ENCODE data around the gene EZH1. TPM values are rescaled to one million over a fixed set of nuclear protein-coding genes. Genes with fewer than 3 reads are reported as not detected.

Gene EZH1
- total RNA-seq, 4 donors from 2014 or later: 32.6 to 55.2 (median 47.5) TPM

GRCh38 chr17:42708588-42708987 lies 36.3 kb downstream of the EZH1 start:
- ATAC-seq: no peak
- H3K4me3 ChIP-seq: no peak overlapping the region
- H3K27ac ChIP-seq: no peak overlapping the region
- in situ Hi-C loops (cut with MboI; ENCODE audit: low sequenced_read_pairs in 4 of 4) (loop anchor here in 2 of 4 donors (25.0 kb wide), 2 partner anchors 229 to 479 kb away; no protein-coding TSS in a partner anchor), intact Hi-C loops (cut with DNase I; ENCODE audit: low total_unique reads) (no loop called here)
- H3K4me1 ChIP-seq: no peaks in the 10 kb centered on the region
- H3K36me3 ChIP-seq: peaks cover 24 to 100% of the 10 kb centered on the region in 2 donors
- H3K27me3 ChIP-seq: no peaks in the 10 kb centered on the region
- no peaks in the 10 kb centered on the region for H3K9me3 ChIP-seq
- TF ChIP-seq CTCF (IDR thresholded peaks at IDR 0.05 in 4 of 5, conservative IDR thresholded peaks at IDR 0.05 in 1 of 5) (no peak), POLR2A (IDR thresholded peaks at IDR 0.05) (no peak)
- DNase-seq: no peak

GRCh38 chr17:42706732-42707131 lies 38.1 kb downstream of the EZH1 start:
- TF ChIP-seq POLR2A (IDR thresholded peaks at IDR 0.05) (no peak), CTCF (IDR thresholded peaks at IDR 0.05 in 4 of 5, conservative IDR thresholded peaks at IDR 0.05 in 1 of 5) (no peak)
- Histone ChIP-seq H3K27me3 (no peaks in the 10 kb centered on the region), H3K4me3 (no peak overlapping the region), H3K4me1 (no peaks in the 10 kb centered on the region), H3K9me3 (no peaks in the 10 kb centered on the region), H3K27ac (no peak overlapping the region), H3K36me3 (peaks cover 27 to 100% of the 10 kb centered on the region in 2 donors)
- in situ Hi-C loops (cut with MboI; ENCODE audit: low sequenced_read_pairs in 4 of 4) (loop anchor here in 2 of 4 donors (25.0 kb wide), 2 partner anchors 231 to 481 kb away; no protein-coding TSS in a partner anchor), intact Hi-C loops (cut with DNase I; ENCODE audit: low total_unique reads) (no loop called here)
- ATAC-seq (no peak), DNase-seq (no peak)

- intact Hi-C loops (cut with DNase I; ENCODE audit: low total_unique reads): no loop called here
- Histone ChIP-seq H3K27me3 (no peaks in the 10 kb centered on the region), H3K36me3 (peaks cover 27 to 100% of the 10 kb centered on the region in 2 donors), H3K4me1 (no peaks in the 10 kb centered on the region), H3K9me3 (no peaks in the 10 kb centered on the region), H3K27ac (no peak overlapping the region), H3K4me3 (no peak overlapping the region)
- ATAC-seq: no peak
- TF ChIP-seq POLR2A (IDR thresholded peaks at IDR 0.05) (no peak), CTCF (IDR thresholded peaks at IDR 0.05 in 4 of 5, conservative IDR thresholded peaks at IDR 0.05 in 1 of 5) (no peak)
- DNase-seq: no peak
- in situ Hi-C loops (cut with MboI; ENCODE audit: low sequenced_read_pairs in 4 of 4): loop anchor here in 2 of 4 donors (25.0 kb wide), 2 partner anchors 232 to 482 kb away; no protein-coding TSS in a partner anchor
Measured at GRCh38 chr17:42704837-42705494, 39.9 kb downstream of the EZH1 start.

- no peak overlapping the region for H3K27ac ChIP-seq
- H3K4me1 ChIP-seq: no peaks in the 10 kb centered on the region
- ATAC-seq (no peak), DNase-seq (no peak)
- in situ Hi-C loops (cut with MboI; ENCODE audit: low sequenced_read_pairs in 4 of 4): loop anchor here in 2 of 4 donors (25.0 kb wide), 2 partner anchors 233 to 483 kb away; no protein-coding TSS in a partner anchor
- H3K4me3 ChIP-seq: no peak overlapping the region
- H3K9me3 ChIP-seq: no peaks in the 10 kb centered on the region
- H3K27me3 ChIP-seq: no peaks in the 10 kb centered on the region
- TF ChIP-seq POLR2A (IDR thresholded peaks at IDR 0.05): no peak
- TF ChIP-seq CTCF (IDR thresholded peaks at IDR 0.05 in 4 of 5, conservative IDR thresholded peaks at IDR 0.05 in 1 of 5): no peak
- H3K36me3 ChIP-seq: peaks cover 27 to 96% of the 10 kb centered on the region in 2 donors
- intact Hi-C loops (cut with DNase I; ENCODE audit: low total_unique reads): no loop called here
Measured at GRCh38 chr17:42704490-42704836, 40.4 kb downstream of the EZH1 start.
